ENCODE data around the gene C12orf76. TPM values are rescaled to one million over a fixed set of nuclear protein-coding genes. Genes with fewer than 3 reads are reported as not detected.
A peak's percentile ranks its signal among the peaks of the same experiment; 100 is the strongest.

Gene C12orf76
- total and polyA plus RNA-seq, 2 of the 13 experiments (the other 11 are each of a cell fraction or from before 2014, with no cell fraction given), result 15.8 to 38.4 TPM

DNA sequence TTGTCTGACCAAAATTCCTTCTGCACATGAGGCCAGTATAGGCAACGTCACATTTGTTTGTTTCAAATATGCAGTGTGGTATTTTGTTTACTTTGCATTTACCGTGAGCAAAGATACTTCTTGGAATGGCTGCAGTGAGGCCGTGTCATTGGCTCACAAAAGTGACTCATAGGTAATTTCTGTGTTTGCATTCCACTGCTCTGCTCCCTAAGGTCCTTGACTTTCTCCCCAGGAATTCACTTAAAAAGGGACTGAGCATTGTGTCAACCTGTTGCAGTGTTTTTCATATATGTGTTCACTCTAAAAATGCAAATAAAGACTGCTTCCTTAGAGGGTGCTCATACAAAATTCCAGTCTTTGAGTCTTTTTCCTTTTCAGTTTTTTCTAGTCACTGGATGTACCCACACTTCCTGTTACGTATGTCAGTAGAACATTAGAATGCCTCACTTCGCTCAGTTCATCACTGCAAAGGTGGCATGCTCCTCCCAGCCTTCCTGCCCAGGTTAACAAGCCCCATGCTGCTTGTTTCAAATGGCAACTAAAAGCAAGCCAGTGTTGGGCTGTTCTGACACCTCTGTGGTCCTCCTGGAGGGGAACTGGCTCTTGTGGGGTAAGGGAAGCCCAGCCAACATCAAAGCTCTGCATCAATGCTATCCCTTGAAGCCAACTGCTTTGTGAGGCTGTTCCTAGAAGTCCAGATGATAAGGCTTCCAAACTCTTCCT lies 9.1 kb downstream of the C12orf76 start (continued):
- TF ChIP-seq IKZF1 (IDR thresholded peaks at IDR 0.05), result no peak
- TF ChIP-seq, protein P1, sequence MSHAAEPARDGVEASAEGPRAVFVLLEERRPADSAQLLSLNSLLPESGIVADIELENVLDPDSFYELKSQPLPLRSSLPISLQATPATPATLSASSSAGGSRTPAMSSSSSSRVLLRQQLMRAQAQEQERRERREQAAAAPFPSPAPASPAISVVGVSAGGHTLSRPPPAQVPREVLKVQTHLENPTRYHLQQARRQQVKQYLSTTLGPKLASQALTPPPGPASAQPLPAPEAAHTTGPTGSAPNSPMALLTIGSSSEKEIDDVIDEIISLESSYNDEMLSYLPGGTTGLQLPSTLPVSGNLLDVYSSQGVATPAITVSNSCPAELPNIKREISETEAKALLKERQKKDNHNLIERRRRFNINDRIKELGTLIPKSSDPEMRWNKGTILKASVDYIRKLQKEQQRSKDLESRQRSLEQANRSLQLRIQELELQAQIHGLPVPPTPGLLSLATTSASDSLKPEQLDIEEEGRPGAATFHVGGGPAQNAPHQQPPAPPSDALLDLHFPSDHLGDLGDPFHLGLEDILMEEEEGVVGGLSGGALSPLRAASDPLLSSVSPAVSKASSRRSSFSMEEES (CRISPR knock-in tag; IDR thresholded peaks at IDR 0.05), result peak; percentile 83
- TF ChIP-seq, protein P2, sequence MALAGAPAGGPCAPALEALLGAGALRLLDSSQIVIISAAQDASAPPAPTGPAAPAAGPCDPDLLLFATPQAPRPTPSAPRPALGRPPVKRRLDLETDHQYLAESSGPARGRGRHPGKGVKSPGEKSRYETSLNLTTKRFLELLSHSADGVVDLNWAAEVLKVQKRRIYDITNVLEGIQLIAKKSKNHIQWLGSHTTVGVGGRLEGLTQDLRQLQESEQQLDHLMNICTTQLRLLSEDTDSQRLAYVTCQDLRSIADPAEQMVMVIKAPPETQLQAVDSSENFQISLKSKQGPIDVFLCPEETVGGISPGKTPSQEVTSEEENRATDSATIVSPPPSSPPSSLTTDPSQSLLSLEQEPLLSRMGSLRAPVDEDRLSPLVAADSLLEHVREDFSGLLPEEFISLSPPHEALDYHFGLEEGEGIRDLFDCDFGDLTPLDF (CRISPR knock-in tag; IDR thresholded peaks at IDR 0.05), result no peak
- no peak for TF ChIP-seq NCOA5 (CRISPR knock-in tag; IDR thresholded peaks at IDR 0.05)
- peak; percentile 99 for TF ChIP-seq ZBTB3 (CRISPR knock-in tag; IDR thresholded peaks at IDR 0.05; ENCODE audit: borderline replicate concordance, low read depth)
- TF ChIP-seq ZNF451 (CRISPR knock-in tag; IDR thresholded peaks at IDR 0.05), result no peak
- no peak for TF ChIP-seq ZNF562 (CRISPR knock-in tag; IDR thresholded peaks at IDR 0.05; ENCODE audit: borderline replicate concordance)
- TF ChIP-seq ZNF550 (CRISPR knock-in tag; IDR thresholded peaks at IDR 0.05; ENCODE audit: borderline replicate concordance), result no peak
- no peak for TF ChIP-seq ZNF768 (CRISPR knock-in tag; IDR thresholded peaks at IDR 0.05)
- no peak for TF ChIP-seq SIN3B (IDR thresholded peaks at IDR 0.05; ENCODE audit: low read length)
- TF ChIP-seq, protein P3, sequence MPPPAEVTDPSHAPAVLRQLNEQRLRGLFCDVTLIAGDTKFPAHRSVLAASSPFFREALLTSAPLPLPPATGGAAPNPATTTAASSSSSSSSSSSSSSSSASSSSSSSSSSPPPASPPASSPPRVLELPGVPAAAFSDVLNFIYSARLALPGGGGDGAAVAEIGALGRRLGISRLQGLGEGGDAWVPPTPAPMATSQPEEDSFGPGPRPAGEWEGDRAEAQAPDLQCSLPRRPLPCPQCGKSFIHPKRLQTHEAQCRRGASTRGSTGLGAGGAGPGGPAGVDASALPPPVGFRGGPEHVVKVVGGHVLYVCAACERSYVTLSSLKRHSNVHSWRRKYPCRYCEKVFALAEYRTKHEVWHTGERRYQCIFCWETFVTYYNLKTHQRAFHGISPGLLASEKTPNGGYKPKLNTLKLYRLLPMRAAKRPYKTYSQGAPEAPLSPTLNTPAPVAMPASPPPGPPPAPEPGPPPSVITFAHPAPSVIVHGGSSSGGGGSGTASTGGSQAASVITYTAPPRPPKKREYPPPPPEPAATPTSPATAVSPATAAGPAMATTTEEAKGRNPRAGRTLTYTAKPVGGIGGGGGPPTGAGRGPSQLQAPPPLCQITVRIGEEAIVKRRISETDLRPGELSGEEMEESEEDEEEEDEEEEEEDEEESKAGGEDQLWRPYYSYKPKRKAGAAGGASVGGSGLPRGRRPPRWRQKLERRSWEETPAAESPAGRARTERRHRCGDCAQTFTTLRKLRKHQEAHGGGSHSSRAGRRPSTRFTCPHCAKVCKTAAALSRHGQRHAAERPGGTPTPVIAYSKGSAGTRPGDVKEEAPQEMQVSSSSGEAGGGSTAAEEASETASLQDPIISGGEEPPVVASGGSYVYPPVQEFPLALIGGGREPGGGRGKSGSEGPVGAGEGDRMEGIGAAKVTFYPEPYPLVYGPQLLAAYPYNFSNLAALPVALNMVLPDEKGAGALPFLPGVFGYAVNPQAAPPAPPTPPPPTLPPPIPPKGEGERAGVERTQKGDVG (CRISPR knock-in tag; IDR thresholded peaks at IDR 0.05; ENCODE audit: borderline replicate concordance), result no peak
- TF ChIP-seq ZNF607 (CRISPR knock-in tag; IDR thresholded peaks at IDR 0.05; ENCODE audit: borderline replicate concordance), result peak; percentile 77; the same call in 1 of the 2 replicates
- peak; percentile 82 for TF ChIP-seq NFIC (IDR thresholded peaks at IDR 0.05; ENCODE audit: low read length)
- no peak for TF ChIP-seq ATAD3A (CRISPR knock-in tag; IDR thresholded peaks at IDR 0.05)
- TF ChIP-seq ZNF180 (CRISPR knock-in tag; IDR thresholded peaks at IDR 0.05; ENCODE audit: borderline replicate concordance, low read depth), result no peak
- TF ChIP-seq, protein P4, sequence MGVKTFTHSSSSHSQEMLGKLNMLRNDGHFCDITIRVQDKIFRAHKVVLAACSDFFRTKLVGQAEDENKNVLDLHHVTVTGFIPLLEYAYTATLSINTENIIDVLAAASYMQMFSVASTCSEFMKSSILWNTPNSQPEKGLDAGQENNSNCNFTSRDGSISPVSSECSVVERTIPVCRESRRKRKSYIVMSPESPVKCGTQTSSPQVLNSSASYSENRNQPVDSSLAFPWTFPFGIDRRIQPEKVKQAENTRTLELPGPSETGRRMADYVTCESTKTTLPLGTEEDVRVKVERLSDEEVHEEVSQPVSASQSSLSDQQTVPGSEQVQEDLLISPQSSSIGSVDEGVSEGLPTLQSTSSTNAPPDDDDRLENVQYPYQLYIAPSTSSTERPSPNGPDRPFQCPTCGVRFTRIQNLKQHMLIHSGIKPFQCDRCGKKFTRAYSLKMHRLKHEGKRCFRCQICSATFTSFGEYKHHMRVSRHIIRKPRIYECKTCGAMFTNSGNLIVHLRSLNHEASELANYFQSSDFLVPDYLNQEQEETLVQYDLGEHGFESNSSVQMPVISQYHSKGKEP (CRISPR knock-in tag; IDR thresholded peaks at IDR 0.05), result no peak
- TF ChIP-seq TARDBP (CRISPR knock-in tag; IDR thresholded peaks at IDR 0.05), result peak; percentile 58; the same call in 1 of the 2 replicates
- no peak for TF ChIP-seq ZNF619 (CRISPR knock-in tag; IDR thresholded peaks at IDR 0.05)
- TF ChIP-seq, protein P5, sequence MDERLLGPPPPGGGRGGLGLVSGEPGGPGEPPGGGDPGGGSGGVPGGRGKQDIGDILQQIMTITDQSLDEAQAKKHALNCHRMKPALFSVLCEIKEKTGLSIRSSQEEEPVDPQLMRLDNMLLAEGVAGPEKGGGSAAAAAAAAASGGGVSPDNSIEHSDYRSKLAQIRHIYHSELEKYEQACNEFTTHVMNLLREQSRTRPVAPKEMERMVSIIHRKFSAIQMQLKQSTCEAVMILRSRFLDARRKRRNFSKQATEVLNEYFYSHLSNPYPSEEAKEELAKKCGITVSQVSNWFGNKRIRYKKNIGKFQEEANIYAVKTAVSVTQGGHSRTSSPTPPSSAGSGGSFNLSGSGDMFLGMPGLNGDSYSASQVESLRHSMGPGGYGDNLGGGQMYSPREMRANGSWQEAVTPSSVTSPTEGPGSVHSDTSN (CRISPR knock-in tag; IDR thresholded peaks at IDR 0.05), result no peak
- TF ChIP-seq, protein P6, sequence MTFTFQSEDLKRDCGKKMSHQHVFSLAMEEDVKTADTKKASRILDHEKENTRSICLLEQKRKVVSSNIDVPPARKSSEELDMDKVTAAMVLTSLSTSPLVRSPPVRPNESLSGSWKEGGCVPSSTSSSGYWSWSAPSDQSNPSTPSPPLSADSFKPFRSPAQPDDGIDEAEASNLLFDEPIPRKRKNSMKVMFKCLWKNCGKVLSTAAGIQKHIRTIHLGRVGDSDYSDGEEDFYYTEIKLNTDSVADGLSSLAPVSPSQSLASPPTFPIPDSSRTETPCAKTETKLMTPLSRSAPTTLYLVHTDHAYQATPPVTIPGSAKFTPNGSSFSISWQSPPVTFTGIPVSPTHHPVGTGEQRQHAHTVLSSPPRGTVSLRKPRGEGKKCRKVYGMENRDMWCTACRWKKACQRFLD (CRISPR knock-in tag; IDR thresholded peaks at IDR 0.05; ENCODE audit: borderline replicate concordance), result no peak

All from HepG2 (cell line).